Measurements from ENCODE around the gene ITGA1. TPM values are rescaled to one million over a fixed set of nuclear protein-coding genes. Genes with fewer than 3 reads are reported as not detected.

ITGA1 gene
- total RNA-seq, 1 donor from 2014 or later, result 3.0 TPM

DNA sequence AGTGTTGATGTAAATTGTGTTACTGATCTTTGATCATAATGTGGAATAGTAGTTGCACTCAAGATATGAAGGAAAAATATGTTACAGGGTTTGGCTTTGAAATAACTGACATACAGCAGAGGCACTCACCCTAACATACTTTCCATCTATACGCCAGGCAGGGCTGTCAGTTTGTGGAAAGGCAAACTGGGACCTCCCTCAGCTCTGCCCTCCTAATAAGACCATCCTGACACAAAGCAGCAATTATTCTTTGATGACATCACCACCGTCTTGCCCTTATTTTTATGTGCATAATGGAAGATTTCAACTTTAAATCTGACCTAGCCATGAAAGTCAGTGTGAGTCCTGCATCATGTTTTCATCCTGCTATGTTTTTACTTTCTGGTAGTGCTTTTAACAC is 42.9 kb downstream of the ITGA1 start:
- Mint-ChIP-seq H3K9me3 (peaks cover 9% of the 10 kb centered on the region), H3K4me3 (no peak overlapping the region), H3K27me3 (ENCODE audit: low read depth) (no peaks in the 10 kb centered on the region), H3K27ac (ENCODE audit: unreplicated experiment) (no peak overlapping the region), H3K4me1 (peaks cover 18% of the 10 kb centered on the region), H3K36me3 (ENCODE audit: low read depth) (peaks cover 5% of the 10 kb centered on the region)
- TF ChIP-seq, protein P1, sequence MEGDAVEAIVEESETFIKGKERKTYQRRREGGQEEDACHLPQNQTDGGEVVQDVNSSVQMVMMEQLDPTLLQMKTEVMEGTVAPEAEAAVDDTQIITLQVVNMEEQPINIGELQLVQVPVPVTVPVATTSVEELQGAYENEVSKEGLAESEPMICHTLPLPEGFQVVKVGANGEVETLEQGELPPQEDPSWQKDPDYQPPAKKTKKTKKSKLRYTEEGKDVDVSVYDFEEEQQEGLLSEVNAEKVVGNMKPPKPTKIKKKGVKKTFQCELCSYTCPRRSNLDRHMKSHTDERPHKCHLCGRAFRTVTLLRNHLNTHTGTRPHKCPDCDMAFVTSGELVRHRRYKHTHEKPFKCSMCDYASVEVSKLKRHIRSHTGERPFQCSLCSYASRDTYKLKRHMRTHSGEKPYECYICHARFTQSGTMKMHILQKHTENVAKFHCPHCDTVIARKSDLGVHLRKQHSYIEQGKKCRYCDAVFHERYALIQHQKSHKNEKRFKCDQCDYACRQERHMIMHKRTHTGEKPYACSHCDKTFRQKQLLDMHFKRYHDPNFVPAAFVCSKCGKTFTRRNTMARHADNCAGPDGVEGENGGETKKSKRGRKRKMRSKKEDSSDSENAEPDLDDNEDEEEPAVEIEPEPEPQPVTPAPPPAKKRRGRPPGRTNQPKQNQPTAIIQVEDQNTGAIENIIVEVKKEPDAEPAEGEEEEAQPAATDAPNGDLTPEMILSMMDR (conservative IDR thresholded peaks at IDR 0.05), result no peak
- no peak for DNase-seq (ENCODE audit: low read depth, low spot score)

DNA sequence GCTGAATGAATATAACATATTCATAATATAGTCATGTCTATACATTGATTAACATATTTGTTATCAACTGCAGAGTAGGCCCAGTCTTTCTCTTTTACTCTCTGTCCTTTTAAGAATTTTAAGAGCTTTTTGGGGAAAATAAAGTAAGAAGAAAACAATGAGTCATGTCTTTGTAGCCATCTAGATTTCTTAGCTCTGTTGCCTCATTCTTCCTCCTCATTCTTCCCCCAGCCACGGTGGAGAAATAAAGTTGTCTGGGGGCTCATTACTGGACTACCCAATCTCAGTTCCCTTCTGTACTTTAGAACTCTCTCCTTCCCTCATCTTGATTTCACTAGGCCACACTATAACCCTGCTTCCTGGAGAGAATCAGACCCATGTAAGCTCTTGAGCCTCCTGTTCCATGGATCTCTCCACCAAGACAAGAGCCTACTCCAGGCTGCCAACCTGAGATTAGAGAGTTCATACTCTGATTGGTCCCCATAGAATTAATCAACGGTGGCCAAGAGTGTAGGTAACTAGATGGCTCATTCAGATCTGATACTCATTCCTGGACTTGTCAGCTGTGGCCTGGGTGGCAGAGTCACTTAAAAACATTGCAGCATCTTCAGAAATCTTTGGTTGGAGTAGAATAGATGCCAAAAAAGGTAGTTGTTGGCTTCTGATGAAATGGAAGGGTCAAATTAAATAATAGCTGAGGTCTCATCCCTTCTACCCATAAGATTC is 44.2 kb downstream of the ITGA1 start:
- DNase-seq (ENCODE audit: low read depth, low spot score), result no peak
- H3K27ac Mint-ChIP-seq (ENCODE audit: unreplicated experiment), result no peak overlapping the region
- TF ChIP-seq, protein P1 (conservative IDR thresholded peaks at IDR 0.05), result no peak
- peaks cover 19% of the 10 kb centered on the region for H3K4me1 Mint-ChIP-seq
- H3K36me3 Mint-ChIP-seq (ENCODE audit: low read depth), result peaks cover 5% of the 10 kb centered on the region
- no peaks in the 10 kb centered on the region for H3K27me3 Mint-ChIP-seq (ENCODE audit: low read depth)
- H3K4me3 Mint-ChIP-seq, result no peak overlapping the region
- peaks cover 9% of the 10 kb centered on the region for H3K9me3 Mint-ChIP-seq

DNA sequence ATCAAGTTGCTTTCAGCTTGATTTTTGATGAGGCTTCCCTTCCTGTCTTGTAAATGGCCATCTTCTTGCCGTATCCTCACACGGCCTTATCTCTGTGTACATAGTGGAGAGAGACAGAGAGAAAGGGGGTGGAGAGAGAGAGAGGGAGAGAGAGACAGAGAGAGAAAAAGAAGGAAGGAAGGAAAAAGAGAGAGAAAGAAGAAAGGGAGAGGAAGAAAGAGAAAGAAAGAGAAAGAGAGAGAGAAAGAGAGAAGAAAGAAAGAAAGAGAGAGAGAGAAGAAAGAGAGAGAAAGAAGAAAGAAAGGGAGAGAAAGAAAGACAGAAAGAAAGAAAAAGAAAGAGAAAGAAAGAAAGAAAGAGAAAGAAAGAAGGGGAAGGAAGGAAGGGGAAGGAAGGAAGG is 46.6 kb downstream of the ITGA1 start:
- TF ChIP-seq, protein P1 (conservative IDR thresholded peaks at IDR 0.05), result no peak
- no peaks in the 10 kb centered on the region for H3K36me3 Mint-ChIP-seq (ENCODE audit: low read depth)
- no peak overlapping the region for H3K4me3 Mint-ChIP-seq
- no peak for DNase-seq (ENCODE audit: low read depth, low spot score)
- H3K27me3 Mint-ChIP-seq (ENCODE audit: low read depth), result no peaks in the 10 kb centered on the region
- H3K27ac Mint-ChIP-seq (ENCODE audit: unreplicated experiment), result no peak overlapping the region
- peaks cover 28% of the 10 kb centered on the region for H3K4me1 Mint-ChIP-seq
- H3K9me3 Mint-ChIP-seq, result peaks cover 3% of the 10 kb centered on the region

DNA sequence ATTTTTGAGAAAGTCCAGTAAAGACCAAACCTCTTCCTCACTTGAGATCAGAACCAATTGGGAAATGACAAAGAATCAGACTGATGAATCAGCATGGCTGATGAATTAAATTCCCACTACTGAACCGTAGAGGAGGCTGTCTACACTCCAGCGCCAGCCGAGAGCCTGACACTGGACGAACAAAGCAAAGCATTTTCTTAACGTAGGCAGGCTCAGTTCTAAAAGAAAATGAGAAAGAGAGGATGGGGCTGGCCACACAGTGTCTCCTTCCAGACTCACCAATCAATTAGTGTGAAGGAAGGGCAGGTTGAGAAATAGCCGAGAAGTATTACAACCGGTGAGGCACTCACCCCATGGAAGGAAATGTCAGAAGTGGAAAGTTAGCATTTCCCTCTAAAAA is 49.4 kb downstream of the ITGA1 start:
- H3K27ac Mint-ChIP-seq (ENCODE audit: unreplicated experiment), result peak overlapping the region; percentile 68
- H3K9me3 Mint-ChIP-seq, result peaks cover 3% of the 10 kb centered on the region
- DNase-seq (ENCODE audit: low read depth, low spot score), result peak; percentile 6
- H3K36me3 Mint-ChIP-seq (ENCODE audit: low read depth), result no peaks in the 10 kb centered on the region
- TF ChIP-seq, protein P1 (conservative IDR thresholded peaks at IDR 0.05), result no peak
- no peaks in the 10 kb centered on the region for H3K27me3 Mint-ChIP-seq (ENCODE audit: low read depth)
- no peak overlapping the region for H3K4me3 Mint-ChIP-seq
- H3K4me1 Mint-ChIP-seq, result peaks cover 22% of the 10 kb centered on the region

DNA sequence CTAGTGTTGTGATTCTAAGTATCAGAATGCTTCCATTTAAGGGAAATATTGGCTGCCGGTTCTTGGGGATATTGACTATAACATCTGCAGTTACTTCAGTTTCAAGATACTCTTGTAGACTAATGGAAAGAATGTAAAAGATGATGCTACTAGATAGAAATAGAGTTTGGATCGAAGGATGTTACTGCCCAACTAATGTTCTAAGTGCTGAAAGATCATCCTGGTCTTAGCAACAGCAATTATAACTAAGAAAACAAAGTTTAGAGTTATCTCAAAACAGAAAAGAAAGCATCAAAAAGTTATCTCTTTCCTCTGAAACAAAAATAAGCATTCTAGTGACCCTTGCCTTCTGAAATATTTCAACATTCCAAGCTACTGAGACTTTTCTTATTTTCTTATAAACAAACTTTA is 49.9 kb downstream of the ITGA1 start:
- Mint-ChIP-seq H3K4me3 (no peak overlapping the region), H3K27me3 (ENCODE audit: low read depth) (no peaks in the 10 kb centered on the region), H3K9me3 (no peaks in the 10 kb centered on the region), H3K4me1 (peaks cover 22% of the 10 kb centered on the region), H3K27ac (ENCODE audit: unreplicated experiment) (no peak overlapping the region), H3K36me3 (ENCODE audit: low read depth) (no peaks in the 10 kb centered on the region)
- DNase-seq (ENCODE audit: low read depth, low spot score), result no peak
- TF ChIP-seq, protein P1 (conservative IDR thresholded peaks at IDR 0.05), result no peak

All from neural crest cell (in vitro differentiated cells).